Testis (tissue), 2 donors: ENCODE results near the gene FHIT.

Source experiments
- POLR2A ChIP-seq: fragments of 450-650 bp; IDR thresholded peaks from one replicate; pipeline ENCODE4 v1.6.1; 2017; ENCODE audit warnings: antibody characterized with exemption, mild to moderate bottlenecking, moderate library complexity
- TF ChIP-seq, protein P1 (sequence below), 3 experiments: fragments of 450-650 bp in 2 of 3; fragments of 200-600 bp in 1 of 3; sonication (generic) in 1 of 3; IDR thresholded peaks; one replicate each; pipeline ENCODE4 v1.5.1; 2016 to 2019; ENCODE audit warnings: antibody characterized with exemption in 3 of 3, mild to moderate bottlenecking in 2 of 3, moderate library complexity in 1 of 3

DNA sequence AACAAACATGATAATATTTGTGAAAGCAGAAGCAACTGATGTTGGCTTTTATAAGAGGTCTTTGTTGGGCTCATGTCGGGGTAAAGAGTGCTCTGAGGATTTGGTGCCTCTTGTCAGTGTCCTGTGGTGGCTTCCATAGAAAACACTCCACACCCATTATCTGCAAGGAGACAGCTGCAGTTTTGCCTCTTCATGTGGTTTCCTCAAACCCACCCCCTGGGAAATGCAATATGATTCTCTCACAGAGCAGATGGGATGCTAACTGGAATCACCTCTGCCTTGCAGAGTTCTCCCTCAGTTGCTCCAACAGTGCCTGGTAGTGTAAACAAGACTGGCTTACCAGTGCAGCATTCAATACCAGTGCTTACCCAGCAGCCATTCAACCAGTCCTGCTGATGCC, 1430.0 kb downstream of the FHIT start:
- TF ChIP-seq, protein P1, sequence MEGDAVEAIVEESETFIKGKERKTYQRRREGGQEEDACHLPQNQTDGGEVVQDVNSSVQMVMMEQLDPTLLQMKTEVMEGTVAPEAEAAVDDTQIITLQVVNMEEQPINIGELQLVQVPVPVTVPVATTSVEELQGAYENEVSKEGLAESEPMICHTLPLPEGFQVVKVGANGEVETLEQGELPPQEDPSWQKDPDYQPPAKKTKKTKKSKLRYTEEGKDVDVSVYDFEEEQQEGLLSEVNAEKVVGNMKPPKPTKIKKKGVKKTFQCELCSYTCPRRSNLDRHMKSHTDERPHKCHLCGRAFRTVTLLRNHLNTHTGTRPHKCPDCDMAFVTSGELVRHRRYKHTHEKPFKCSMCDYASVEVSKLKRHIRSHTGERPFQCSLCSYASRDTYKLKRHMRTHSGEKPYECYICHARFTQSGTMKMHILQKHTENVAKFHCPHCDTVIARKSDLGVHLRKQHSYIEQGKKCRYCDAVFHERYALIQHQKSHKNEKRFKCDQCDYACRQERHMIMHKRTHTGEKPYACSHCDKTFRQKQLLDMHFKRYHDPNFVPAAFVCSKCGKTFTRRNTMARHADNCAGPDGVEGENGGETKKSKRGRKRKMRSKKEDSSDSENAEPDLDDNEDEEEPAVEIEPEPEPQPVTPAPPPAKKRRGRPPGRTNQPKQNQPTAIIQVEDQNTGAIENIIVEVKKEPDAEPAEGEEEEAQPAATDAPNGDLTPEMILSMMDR (IDR thresholded peaks at IDR 0.05), result no peak
- no peak for TF ChIP-seq POLR2A
